Left forelimb (tissue), 1 donor: ENCODE measurements around the gene EEF1A1.
"Not testable (repeated sequence)": the region's sequence is repeated elsewhere in the genome, so short reads cannot be mapped to it uniquely, and the experiment has no call there.

Experiments
- DNase-seq: peaks from one replicate; pipeline ENCODE4 v3.0.0-alpha.2; 2018; ENCODE audit warnings: low spot score

Gene EEF1A1

DNA sequence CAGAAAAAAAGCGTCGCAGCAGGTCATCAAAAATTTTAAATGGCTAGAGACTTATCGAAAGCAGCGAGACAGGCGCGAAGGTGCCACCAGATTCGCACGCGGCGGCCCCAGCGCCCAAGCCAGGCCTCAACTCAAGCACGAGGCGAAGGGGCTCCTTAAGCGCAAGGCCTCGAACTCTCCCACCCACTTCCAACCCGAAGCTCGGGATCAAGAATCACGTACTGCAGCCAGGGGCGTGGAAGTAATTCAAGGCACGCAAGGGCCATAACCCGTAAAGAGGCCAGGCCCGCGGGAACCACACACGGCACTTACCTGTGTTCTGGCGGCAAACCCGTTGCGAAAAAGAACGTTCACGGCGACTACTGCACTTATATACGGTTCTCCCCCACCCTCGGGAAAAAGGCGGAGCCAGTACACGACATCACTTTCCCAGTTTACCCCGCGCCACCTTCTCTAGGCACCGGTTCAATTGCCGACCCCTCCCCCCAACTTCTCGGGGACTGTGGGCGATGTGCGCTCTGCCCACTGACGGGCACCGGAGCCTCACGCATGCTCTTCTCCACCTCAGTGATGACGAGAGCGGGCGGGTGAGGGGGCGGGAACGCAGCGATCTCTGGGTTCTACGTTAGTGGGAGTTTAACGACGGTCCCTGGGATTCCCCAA lies at the start of gene EEF1A1:
Gene EEF1A1 (minus strand): TSS at position 345 of the 663 bp plus-strand sequence. CDS start 1,006 bp downstream, outside the sequence.
- DNase-seq, result peak; percentile 100

- DNase-seq, result no peak
These were observed 48.3 kb upstream of the EEF1A1 start for GRCh38 chr6:73569121-73569520.

GRCh38 chr6:73566954-73567591 lies 46.2 kb upstream of the EEF1A1 start:
- DNase-seq, result no peak

DNA sequence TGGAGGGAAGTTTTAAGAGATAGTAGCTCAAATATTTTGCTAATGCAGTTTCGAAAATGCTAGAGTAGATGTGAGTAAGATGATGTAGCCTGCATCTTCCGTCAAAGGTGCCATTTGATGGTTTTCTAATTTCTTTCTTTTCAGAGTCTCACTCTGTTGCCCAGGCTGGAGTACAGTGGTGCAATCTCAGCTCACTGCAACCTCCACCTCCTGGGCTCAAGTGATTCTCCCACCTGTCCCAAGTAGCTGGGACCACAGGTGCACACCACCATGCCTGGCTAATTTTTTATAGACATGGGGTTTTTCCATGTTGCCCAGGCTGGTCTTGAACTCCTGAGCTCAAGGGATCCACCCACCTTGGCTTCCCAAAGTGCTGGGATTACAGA lies 45.6 kb upstream of the EEF1A1 start:
- DNase-seq, result not testable (repeated sequence)

- DNase-seq, result no peak
These were observed 45.1 kb upstream of the EEF1A1 start for GRCh38 chr6:73565767-73566485.

- no peak for DNase-seq
These were observed 43.9 kb upstream of the EEF1A1 start for GRCh38 chr6:73564578-73565345.

- no peak for DNase-seq
These were observed 41.7 kb upstream of the EEF1A1 start for GRCh38 chr6:73562558-73562957.

DNA sequence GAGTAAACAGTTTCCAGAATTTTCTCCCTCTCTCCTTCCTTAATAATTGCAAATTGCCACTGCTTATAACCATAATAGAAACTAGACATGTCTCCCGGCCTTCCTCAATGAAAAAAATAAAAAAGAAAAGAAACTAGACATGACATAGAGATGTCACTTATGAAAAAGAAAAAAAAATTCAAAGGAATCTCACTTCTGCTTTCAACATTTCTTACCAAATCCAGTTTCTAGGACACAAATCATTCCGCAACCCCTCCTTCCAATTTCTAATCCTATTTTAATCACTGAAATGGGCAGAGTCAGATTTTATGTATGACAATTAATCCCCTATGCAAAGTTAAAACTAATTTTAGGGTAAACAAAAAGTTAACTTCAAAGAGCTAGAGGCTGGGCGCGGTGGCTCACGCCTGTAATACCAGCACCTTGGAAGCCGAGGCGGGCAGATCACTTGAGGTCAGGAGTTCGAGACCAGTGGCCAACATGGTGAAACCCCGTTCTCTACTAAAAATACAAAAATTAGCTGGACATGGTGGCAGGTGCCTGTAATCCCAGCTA lies 40.1 kb upstream of the EEF1A1 start:
- DNase-seq, result no peak

GRCh38 chr6:73560182-73560732 lies 39.4 kb upstream of the EEF1A1 start:
- DNase-seq, result no peak

GRCh38 chr6:73559399-73559794 lies 38.6 kb upstream of the EEF1A1 start:
- not testable (repeated sequence) for DNase-seq

DNA sequence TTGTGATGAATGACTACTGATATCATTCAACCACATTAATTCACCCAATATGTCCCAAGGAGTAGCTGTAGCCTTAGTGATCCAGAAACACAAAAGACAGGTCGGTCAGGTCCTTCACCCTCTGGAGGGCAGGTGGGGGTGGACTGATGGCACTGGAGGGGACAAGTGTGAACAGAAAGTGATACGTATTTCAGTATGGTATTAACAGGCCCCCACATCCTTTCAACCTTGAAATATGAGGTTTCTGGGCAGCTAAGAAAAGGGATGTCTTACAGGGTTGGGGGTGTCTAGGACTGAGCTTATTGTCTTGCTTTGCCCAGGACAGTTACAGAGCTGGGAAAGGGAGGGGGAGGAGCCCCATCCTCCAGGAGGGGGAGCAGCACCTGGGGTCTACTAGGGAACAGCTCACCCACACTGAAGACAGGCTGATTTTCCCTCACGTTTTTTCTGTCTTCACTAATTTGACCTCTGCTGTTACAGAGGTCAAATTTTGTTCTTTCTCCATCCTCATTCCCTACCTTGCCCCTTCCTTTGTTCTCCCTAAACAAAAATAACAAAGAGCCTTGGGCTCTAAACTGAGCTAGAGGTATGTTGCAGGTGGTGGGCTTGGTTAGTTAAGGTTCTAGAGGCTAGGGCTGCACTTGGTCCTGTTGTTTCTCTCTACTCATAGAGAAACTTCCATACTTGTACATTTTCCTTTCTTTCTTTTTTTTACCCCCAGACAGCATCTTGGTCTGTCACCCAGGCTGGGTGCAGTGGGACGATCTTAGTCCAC lies 38.0 kb upstream of the EEF1A1 start:
- DNase-seq, result no peak

GRCh38 chr6:73556836-73557235 lies 36.0 kb upstream of the EEF1A1 start:
- no peak for DNase-seq

GRCh38 chr6:73555380-73555949 lies 34.6 kb upstream of the EEF1A1 start:
- DNase-seq, result not testable (repeated sequence)

GRCh38 chr6:73551115-73551514 lies 30.3 kb upstream of the EEF1A1 start:
- not testable (repeated sequence) for DNase-seq

- no peak for DNase-seq
These were observed 27.9 kb upstream of the EEF1A1 start for GRCh38 chr6:73548458-73549446.

DNA sequence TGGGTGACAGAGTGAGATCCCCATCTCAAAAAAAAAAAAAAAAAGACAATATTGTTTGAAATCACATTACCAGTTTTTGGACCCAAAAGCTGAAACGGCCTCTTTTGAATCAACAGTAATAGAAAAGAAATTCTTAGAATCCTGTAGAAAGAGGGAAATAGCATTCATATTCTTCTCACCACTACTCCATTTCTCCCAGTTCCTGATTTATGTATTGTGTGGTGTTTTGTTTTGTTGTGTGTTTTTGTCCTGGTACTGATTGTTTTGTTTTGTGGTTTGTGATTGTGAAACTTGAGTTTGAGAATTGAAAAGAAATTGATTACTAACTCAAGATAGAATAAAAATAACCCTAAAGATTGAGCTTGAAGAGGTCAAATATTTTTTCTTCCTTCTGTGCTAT lies 26.2 kb upstream of the EEF1A1 start:
- no peak for DNase-seq

GRCh38 chr6:73542891-73543290 lies 22.1 kb upstream of the EEF1A1 start:
- no peak for DNase-seq

- DNase-seq, result not testable (repeated sequence)
These were observed 21.6 kb upstream of the EEF1A1 start for GRCh38 chr6:73542481-73542880.

DNA sequence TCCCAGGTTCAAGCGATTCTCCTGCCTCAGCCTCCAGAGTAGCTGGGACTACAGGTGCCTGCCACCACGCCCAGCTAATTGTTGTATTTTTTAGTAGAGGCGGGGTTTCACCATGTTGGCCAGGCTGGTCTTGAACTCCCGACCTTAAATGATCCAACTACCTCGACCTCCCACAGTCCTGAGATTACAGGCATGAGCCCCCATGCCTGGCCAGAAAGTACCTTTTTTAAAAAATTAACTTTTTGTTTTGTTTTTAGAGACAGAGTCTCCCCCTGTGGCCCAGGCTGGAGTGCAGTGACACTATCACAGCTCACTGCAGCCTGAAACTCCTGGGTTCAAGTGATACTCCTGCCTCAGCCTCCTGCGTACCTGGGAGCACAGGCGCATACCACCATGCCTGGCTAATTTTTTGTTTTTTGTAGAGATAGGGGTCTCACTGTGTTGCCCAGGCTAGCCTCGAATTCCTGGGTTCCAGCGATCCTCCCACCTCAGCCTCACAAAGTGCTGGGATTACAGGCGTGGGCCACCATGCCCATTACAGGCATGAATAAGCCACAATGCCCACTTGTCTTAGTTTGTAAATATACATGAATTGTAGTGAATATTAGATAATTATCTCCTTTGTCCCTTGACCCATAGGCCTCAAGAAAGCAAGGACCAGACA lies 17.4 kb upstream of the EEF1A1 start:
- no peak for DNase-seq
